ENCODE results near the gene LANCL3.

The LANCL3 gene

DNA sequence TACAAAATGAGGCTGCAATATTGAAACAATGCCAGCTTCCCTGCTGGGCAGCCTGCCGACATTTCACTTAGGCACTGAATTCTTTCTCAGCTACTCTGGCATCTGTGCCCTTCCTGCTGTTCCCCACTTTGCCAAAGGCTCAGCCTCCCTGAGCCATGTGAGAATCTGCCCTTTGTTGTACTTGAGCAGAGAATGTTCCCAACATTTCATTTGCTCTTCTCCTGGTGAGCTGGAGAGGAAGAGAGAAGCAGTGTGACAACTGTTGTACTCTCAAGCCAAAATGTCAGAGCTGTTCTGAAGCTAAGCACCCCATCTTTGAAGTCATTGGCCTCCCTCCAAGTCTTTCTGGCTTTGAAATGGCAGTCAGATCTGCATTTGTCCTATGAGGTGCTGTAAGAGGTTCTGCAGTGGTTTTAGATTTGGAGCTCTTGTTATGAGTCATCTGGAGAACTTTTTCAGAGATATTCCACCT is 32.5 kb downstream of the LANCL3 start:
- TF ChIP-seq ZFX (IDR thresholded peaks at IDR 0.05; ENCODE audit: borderline replicate concordance), result no peak
- TF ChIP-seq, protein P1, sequence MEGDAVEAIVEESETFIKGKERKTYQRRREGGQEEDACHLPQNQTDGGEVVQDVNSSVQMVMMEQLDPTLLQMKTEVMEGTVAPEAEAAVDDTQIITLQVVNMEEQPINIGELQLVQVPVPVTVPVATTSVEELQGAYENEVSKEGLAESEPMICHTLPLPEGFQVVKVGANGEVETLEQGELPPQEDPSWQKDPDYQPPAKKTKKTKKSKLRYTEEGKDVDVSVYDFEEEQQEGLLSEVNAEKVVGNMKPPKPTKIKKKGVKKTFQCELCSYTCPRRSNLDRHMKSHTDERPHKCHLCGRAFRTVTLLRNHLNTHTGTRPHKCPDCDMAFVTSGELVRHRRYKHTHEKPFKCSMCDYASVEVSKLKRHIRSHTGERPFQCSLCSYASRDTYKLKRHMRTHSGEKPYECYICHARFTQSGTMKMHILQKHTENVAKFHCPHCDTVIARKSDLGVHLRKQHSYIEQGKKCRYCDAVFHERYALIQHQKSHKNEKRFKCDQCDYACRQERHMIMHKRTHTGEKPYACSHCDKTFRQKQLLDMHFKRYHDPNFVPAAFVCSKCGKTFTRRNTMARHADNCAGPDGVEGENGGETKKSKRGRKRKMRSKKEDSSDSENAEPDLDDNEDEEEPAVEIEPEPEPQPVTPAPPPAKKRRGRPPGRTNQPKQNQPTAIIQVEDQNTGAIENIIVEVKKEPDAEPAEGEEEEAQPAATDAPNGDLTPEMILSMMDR (IDR thresholded peaks at IDR 0.05), result no peak
- H3K27ac ChIP-seq, result no peak overlapping the region

DNA sequence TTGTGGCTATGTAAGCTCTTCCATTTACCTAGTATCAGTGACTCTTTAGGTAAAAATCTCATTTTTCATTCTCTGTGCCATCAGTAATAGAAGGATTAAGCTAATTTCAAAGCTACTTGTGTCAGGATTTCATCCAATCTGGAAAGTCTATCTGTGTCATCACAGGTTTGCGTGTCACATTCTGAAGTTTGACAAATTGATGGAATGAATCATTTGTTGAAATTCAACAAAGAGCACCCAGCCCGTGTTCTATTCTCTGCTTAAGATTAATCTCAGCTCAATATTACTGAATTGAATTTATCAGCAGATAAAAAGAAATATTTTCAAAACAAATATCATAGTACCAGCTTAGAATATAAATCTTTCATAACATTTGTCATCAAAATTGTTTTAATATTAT is 35.8 kb downstream of the LANCL3 start:
- H3K27ac ChIP-seq, result no peak overlapping the region
- TF ChIP-seq, protein P1 (IDR thresholded peaks at IDR 0.05), result no peak

DNA sequence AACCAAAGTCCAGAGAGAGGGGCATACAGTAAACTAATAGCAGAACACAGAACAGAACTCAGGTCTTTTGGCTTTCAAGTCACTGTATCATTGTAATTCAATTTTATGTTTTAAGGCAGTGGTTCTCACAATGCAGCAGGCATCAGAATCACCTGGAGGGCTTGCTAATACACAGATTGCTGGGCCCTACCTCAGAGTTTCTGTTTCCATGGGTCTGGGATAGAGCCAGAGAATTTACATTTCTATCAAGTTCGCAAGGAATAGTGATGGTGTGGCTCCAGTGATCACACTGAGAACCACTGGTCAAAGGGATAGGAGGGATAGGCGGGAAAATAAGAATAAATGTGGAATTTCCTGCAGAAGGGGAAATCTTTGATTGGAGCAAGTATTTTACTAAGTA is 36.7 kb downstream of the LANCL3 start:
- no peak for TF ChIP-seq ZFX (IDR thresholded peaks at IDR 0.05; ENCODE audit: borderline replicate concordance)
- TF ChIP-seq, protein P1 (IDR thresholded peaks at IDR 0.05), result no peak
- H3K27ac ChIP-seq, result no peak overlapping the region

DNA sequence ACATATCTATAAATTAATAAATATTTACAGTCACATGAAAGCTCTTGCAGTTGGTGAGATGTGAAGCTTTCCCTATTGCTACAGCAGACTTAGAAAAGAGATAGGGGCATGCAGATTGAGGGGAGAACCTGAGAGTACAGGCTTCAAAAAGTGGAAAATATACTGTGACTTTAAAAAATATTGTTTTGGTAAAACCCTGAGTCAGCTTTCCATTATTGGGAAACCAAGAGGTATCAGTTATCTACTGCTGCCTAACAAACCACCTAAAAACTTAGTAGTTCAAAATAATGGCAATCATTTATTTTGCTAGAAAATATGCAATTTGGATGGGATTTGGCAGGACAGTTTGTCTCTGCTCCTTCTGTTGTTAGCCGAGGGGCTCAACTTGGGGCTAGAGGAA is 38.3 kb downstream of the LANCL3 start:
- TF ChIP-seq ZFX (IDR thresholded peaks at IDR 0.05; ENCODE audit: borderline replicate concordance), result no peak
- TF ChIP-seq, protein P1 (IDR thresholded peaks at IDR 0.05), result no peak
- no peak overlapping the region for H3K27ac ChIP-seq

DNA sequence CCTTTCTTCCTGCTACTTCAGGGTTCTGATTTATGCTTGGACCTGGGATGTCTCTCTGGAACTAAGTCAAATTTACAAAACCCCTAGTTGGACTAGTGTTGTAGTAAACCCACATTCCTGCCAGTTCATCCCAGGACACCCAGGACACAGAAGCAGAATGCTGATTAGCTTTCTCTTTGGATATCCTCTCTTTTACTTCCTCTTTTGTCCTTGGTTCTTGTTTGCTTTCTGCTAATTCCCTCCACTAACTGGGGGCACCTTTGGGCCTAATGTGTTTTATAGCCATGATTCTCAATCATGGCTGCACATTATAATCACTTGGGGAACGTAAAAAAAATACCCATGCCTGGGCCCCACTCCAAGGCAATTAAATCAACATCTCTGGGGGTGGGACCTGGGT is 42.5 kb downstream of the LANCL3 start:
- no peak overlapping the region for H3K27ac ChIP-seq
- no peak for TF ChIP-seq ZFX (IDR thresholded peaks at IDR 0.05; ENCODE audit: borderline replicate concordance)
- TF ChIP-seq, protein P1 (IDR thresholded peaks at IDR 0.05), result no peak

DNA sequence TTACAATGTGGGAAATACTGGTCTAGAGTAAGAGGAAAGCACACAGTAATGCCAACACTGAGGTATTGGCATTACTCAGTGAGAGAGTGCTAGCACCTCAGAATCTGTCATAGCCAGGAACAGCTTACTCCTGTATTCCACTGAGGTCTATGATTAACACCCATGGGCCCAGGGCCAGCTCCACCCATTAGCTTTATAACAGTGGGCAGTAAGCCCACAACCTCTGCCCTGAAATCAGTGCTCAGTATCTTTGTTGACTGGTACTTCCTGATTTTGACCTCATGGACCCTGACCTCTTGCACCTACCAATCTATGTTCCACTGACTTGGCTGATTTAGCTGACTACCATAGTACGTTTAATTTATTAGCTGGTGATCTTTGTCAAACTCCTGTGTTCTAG is 56.1 kb downstream of the LANCL3 start:
- H3K27ac ChIP-seq, result no peak overlapping the region
- TF ChIP-seq, protein P1 (IDR thresholded peaks at IDR 0.05), result no peak

DNA sequence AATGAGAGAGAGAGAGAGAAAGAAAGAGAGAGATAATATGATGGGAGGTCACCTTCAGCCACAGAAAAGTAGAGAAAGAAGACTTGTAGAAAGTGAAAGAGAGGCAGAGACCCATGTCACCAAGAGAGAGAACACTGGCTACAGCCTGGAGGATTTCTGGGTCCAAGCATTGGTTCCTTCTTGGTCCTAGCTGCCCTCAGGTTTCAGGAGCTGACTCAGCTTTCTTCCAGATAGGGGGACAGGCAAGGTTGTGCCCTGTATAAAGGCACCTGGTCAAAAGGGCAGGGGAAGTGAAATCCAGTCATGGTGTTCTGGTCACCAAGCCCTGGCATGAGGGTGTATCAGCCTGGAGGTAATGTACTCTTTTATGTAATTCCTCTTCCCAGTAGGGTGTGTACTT is 66.6 kb downstream of the LANCL3 start:
- H3K27ac ChIP-seq, result no peak overlapping the region
- TF ChIP-seq, protein P1 (IDR thresholded peaks at IDR 0.05), result no peak
- no peak for TF ChIP-seq ZFX (IDR thresholded peaks at IDR 0.05; ENCODE audit: borderline replicate concordance)
